Neural crest cell (in vitro differentiated cells): ENCODE results near the gene DBH. TPM values are rescaled to one million over a fixed set of nuclear protein-coding genes. Genes with fewer than 3 reads are reported as not detected.

Experiments used
- DNase-seq: peaks from one replicate; pipeline ENCODE4 v3.0.0; 2021; ENCODE audit warnings: low read depth, mixed read lengths, low spot score
- H3K27ac Mint-ChIP-seq: one replicate; pipeline ENCODE4 v1.8.0; 2021; ENCODE audit warnings: mild to moderate bottlenecking, mixed read lengths; ENCODE audit not compliant: unreplicated experiment
- H3K27me3 Mint-ChIP-seq: 2 replicates; pipeline ENCODE4 v1.8.0; 2021; ENCODE audit warnings: low read depth, mild to moderate bottlenecking, mixed read lengths
- H3K36me3 Mint-ChIP-seq: 2 replicates; pipeline ENCODE4 v1.8.0; 2021; ENCODE audit warnings: low read depth, mild to moderate bottlenecking, mixed read lengths
- H3K4me1 Mint-ChIP-seq: 2 replicates; pipeline ENCODE4 v1.8.0; 2021; ENCODE audit warnings: mixed read lengths
- H3K4me3 Mint-ChIP-seq: one replicate; pipeline ENCODE4 v1.8.0; 2021; ENCODE audit warnings: mild to moderate bottlenecking, mixed read lengths
- H3K9me3 Mint-ChIP-seq: 2 replicates; pipeline ENCODE4 v1.8.0; 2021; ENCODE audit warnings: mixed read lengths
- CTCF ChIP-seq: fragments of 200-600 bp; sonication (generic); conservative IDR thresholded peaks from 2 replicates; pipeline ENCODE4 v1.5.0; 2021; ENCODE audit warnings: antibody characterized with exemption, mild to moderate bottlenecking
- total RNA-seq: library from RNA; stranded (reverse); gene quantifications from 2 replicates; pipeline ENCODE4 v1.2.1, GENCODE V29; 2021

DBH gene
- total RNA-seq, 1 donor from 2014 or later, result 0.75 TPM

GRCh38 chr9:133601746-133602145 lies 34.4 kb upstream of the DBH start:
- no peak for DNase-seq
- H3K4me3 Mint-ChIP-seq, result no peak overlapping the region
- peaks cover 30% of the 10 kb centered on the region for H3K27me3 Mint-ChIP-seq

GRCh38 chr9:133602277-133602676 lies 33.9 kb upstream of the DBH start:
- no peak for DNase-seq
- Mint-ChIP-seq H3K36me3 (no peaks in the 10 kb centered on the region), H3K4me1 (no peaks in the 10 kb centered on the region), H3K27me3 (peaks cover 35% of the 10 kb centered on the region), H3K27ac (no peak overlapping the region), H3K9me3 (peaks cover 3% of the 10 kb centered on the region), H3K4me3 (no peak overlapping the region)
- TF ChIP-seq CTCF, result no peak

More at GRCh38 chr9:133601746-133602145, 34.4 kb upstream of the DBH start:
- peaks cover 8% of the 10 kb centered on the region for H3K9me3 Mint-ChIP-seq
- no peak overlapping the region for H3K27ac Mint-ChIP-seq
- H3K36me3 Mint-ChIP-seq, result peaks cover 5% of the 10 kb centered on the region
- TF ChIP-seq CTCF, result no peak
- H3K4me1 Mint-ChIP-seq, result no peaks in the 10 kb centered on the region

- Mint-ChIP-seq H3K36me3 (no peaks in the 10 kb centered on the region), H3K27me3 (peaks cover 45% of the 10 kb centered on the region), H3K4me3 (no peak overlapping the region), H3K4me1 (no peaks in the 10 kb centered on the region), H3K27ac (no peak overlapping the region), H3K9me3 (no peaks in the 10 kb centered on the region)
- DNase-seq, result no peak
- no peak for TF ChIP-seq CTCF
These were observed 32.8 kb upstream of the DBH start for GRCh38 chr9:133603135-133603927.

GRCh38 chr9:133604214-133604613 lies 31.9 kb upstream of the DBH start:
- Mint-ChIP-seq H3K27me3 (peaks cover 51% of the 10 kb centered on the region), H3K4me3 (no peak overlapping the region), H3K27ac (no peak overlapping the region), H3K36me3 (no peaks in the 10 kb centered on the region), H3K9me3 (no peaks in the 10 kb centered on the region), H3K4me1 (no peaks in the 10 kb centered on the region)
- DNase-seq, result no peak
- TF ChIP-seq CTCF, result no peak

GRCh38 chr9:133604856-133605255 lies 31.3 kb upstream of the DBH start:
- TF ChIP-seq CTCF, result no peak
- no peak for DNase-seq
- no peak overlapping the region for H3K4me3 Mint-ChIP-seq
- no peaks in the 10 kb centered on the region for H3K9me3 Mint-ChIP-seq
- no peaks in the 10 kb centered on the region for H3K4me1 Mint-ChIP-seq
- peaks cover 56% of the 10 kb centered on the region for H3K27me3 Mint-ChIP-seq
- peak overlapping the region; percentile 27 for H3K27ac Mint-ChIP-seq
- H3K36me3 Mint-ChIP-seq, result no peaks in the 10 kb centered on the region
